ENCODE data around the gene RNF181. TPM values are rescaled to one million over a fixed set of nuclear protein-coding genes. Genes with fewer than 3 reads are reported as not detected.

Gene RNF181
- total and polyA plus RNA-seq, 2 of the 13 experiments (the other 11 are each of a cell fraction or from before 2014, with no cell fraction given): 224 to 578 TPM

DNA sequence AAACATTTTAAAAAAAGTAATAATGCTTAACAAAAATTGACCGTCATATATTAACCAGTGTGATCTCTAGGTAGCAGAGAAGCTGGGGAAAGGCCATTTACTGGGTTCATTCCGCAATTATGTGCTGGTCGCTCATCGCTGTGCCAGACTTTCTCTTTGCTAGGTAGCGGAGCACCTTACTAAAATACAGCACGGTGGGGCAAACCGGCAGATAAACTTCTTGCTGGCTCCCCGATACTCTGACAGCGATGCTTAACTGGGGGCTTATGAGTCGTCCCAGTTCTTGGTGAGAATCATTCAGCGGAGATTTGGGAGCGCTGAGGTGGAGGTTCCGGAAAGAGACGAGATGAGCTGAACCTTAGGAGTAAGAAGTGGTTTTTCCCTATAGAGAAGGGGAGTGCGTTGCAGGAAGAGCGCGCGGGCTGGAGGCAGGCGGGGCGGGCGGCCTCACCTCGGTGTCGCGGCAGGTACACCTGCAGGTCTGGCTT lies 15.7 kb downstream of the RNF181 start (continued):
- TF ChIP-seq ZNF20 (CRISPR knock-in tag; IDR thresholded peaks at IDR 0.05) (peak; percentile 92; the same call in 1 of the 2 replicates), ZNF44 (CRISPR knock-in tag; IDR thresholded peaks at IDR 0.05) (no peak), FOXA1 (IDR thresholded peaks at IDR 0.05) (no peak), FOXA1 (CRISPR knock-in tag; IDR thresholded peaks at IDR 0.05) (0 out of 2 replicates have a peak, but pooled peaks have one; percentile 1), MED8 (CRISPR knock-in tag; IDR thresholded peaks at IDR 0.05; ENCODE audit: insufficient replicate concordance) (no peak), NFYC (CRISPR knock-in tag; IDR thresholded peaks at IDR 0.05) (no peak), ZNF777 (CRISPR knock-in tag; IDR thresholded peaks at IDR 0.05) (no peak), HHEX (CRISPR knock-in tag; IDR thresholded peaks at IDR 0.05) (no peak), TMF1 (CRISPR knock-in tag; IDR thresholded peaks at IDR 0.05; ENCODE audit: low read depth) (0 out of 2 replicates have a peak, but pooled peaks have one; percentile 68), GZF1 (CRISPR knock-in tag; IDR thresholded peaks at IDR 0.05) (0 out of 2 replicates have a peak, but pooled peaks have one; percentile 21), ZNF746 (CRISPR knock-in tag; IDR thresholded peaks at IDR 0.05) (no peak), ZSCAN22 (CRISPR knock-in tag; IDR thresholded peaks at IDR 0.05) (no peak), ZNF264 (CRISPR knock-in tag; IDR thresholded peaks at IDR 0.05) (no peak; the same call in 1 of the 2 replicates), ZNF296 (CRISPR knock-in tag; conservative IDR thresholded peaks at IDR 0.05) (0 out of 2 replicates have a peak, but pooled peaks have one; percentile 19), NCOA1 (CRISPR knock-in tag; IDR thresholded peaks at IDR 0.05) (no peak), ZFP36L1 (CRISPR knock-in tag; IDR thresholded peaks at IDR 0.05) (no peak), ZKSCAN1 (IDR thresholded peaks at IDR 0.05; ENCODE audit: low read length) (no peak), ZNF674 (CRISPR knock-in tag; IDR thresholded peaks at IDR 0.05; ENCODE audit: low read depth) (no peak)
- TF ChIP-seq, protein P1, sequence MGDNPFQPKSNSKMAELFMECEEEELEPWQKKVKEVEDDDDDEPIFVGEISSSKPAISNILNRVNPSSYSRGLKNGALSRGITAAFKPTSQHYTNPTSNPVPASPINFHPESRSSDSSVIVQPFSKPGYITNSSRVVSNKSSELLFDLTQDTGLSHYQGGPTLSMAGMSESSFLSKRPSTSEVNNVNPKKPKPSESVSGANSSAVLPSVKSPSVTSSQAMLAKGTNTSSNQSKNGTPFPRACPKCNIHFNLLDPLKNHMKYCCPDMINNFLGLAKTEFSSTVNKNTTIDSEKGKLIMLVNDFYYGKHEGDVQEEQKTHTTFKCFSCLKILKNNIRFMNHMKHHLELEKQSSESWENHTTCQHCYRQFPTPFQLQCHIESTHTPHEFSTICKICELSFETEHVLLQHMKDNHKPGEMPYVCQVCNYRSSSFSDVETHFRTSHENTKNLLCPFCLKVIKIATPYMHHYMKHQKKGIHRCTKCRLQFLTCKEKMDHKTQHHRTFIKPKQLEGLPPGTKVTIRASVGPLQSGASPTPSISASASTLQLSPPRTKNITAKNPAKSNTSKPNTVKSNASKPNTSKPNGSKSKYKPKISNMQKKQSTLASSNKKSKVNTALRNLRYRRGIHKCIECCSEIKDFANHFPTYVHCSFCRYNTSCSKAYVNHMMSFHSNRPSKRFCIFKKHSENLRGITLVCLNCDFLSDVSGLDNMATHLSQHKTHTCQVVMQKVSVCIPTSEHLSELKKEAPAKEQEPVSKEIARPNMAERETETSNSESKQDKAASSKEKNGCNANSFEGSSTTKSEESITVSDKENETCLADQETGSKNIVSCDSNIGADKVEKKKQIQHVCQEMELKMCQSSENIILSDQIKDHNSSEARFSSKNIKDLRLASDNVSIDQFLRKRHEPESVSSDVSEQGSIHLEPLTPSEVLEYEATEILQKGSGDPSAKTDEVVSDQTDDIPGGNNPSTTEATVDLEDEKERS (CRISPR knock-in tag; IDR thresholded peaks at IDR 0.05): no peak
- TF ChIP-seq, protein P2, sequence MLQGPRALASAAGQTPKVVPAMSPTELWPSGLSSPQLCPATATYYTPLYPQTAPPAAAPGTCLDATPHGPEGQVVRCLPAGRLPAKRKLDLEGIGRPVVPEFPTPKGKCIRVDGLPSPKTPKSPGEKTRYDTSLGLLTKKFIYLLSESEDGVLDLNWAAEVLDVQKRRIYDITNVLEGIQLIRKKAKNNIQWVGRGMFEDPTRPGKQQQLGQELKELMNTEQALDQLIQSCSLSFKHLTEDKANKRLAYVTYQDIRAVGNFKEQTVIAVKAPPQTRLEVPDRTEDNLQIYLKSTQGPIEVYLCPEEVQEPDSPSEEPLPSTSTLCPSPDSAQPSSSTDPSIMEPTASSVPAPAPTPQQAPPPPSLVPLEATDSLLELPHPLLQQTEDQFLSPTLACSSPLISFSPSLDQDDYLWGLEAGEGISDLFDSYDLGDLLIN (CRISPR knock-in tag; IDR thresholded peaks at IDR 0.05; ENCODE audit: borderline replicate concordance): no peak
- TF ChIP-seq, protein P3, sequence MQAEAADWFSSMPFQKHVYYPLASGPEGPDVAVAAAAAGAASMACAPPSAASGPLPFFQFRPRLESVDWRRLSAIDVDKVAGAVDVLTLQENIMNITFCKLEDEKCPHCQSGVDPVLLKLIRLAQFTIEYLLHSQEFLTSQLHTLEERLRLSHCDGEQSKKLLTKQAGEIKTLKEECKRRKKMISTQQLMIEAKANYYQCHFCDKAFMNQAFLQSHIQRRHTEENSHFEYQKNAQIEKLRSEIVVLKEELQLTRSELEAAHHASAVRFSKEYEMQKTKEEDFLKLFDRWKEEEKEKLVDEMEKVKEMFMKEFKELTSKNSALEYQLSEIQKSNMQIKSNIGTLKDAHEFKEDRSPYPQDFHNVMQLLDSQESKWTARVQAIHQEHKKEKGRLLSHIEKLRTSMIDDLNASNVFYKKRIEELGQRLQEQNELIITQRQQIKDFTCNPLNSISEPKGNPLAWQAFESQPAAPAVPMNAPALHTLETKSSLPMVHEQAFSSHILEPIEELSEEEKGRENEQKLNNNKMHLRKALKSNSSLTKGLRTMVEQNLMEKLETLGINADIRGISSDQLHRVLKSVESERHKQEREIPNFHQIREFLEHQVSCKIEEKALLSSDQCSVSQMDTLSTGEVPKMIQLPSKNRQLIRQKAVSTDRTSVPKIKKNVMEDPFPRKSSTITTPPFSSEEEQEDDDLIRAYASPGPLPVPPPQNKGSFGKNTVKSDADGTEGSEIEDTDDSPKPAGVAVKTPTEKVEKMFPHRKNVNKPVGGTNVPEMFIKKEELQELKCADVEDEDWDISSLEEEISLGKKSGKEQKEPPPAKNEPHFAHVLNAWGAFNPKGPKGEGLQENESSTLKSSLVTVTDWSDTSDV (CRISPR knock-in tag; IDR thresholded peaks at IDR 0.05): no peak
